Astrocyte (in vitro differentiated cells and primary cell): ENCODE data around the gene BMPR1B.

Experiments used
- EZH2 ChIP-seq: IDR thresholded peaks from 2 replicates; pipeline ENCODE4 v1.6.1; 2012; ENCODE audit warnings: mild to moderate bottlenecking, low read length, inconsistent platforms; ENCODE audit not compliant: insufficient read depth
- TF ChIP-seq, protein P1 (sequence below): IDR thresholded peaks from 2 replicates; pipeline ENCODE4 v1.5.1; 2011; ENCODE audit warnings: low read depth, mild to moderate bottlenecking, inconsistent platforms, low read length, moderate library complexity; ENCODE audit not compliant: insufficient read depth

GRCh38 chr4:94929696-94930095, 171.9 kb downstream of the BMPR1B start:
- TF ChIP-seq EZH2: no peak
- TF ChIP-seq, protein P1, sequence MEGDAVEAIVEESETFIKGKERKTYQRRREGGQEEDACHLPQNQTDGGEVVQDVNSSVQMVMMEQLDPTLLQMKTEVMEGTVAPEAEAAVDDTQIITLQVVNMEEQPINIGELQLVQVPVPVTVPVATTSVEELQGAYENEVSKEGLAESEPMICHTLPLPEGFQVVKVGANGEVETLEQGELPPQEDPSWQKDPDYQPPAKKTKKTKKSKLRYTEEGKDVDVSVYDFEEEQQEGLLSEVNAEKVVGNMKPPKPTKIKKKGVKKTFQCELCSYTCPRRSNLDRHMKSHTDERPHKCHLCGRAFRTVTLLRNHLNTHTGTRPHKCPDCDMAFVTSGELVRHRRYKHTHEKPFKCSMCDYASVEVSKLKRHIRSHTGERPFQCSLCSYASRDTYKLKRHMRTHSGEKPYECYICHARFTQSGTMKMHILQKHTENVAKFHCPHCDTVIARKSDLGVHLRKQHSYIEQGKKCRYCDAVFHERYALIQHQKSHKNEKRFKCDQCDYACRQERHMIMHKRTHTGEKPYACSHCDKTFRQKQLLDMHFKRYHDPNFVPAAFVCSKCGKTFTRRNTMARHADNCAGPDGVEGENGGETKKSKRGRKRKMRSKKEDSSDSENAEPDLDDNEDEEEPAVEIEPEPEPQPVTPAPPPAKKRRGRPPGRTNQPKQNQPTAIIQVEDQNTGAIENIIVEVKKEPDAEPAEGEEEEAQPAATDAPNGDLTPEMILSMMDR: no peak
